IMR-90 (cell line): ENCODE data around the gene FANCD2. TPM values are rescaled to one million over a fixed set of nuclear protein-coding genes. Genes with fewer than 3 reads are reported as not detected.

ENCODE experiments used
- ATAC-seq: fragments of 200-7000 bp; cut with Tn5 transposase; 2 replicates; pipeline ENCODE4 v1.9.1; 2020; ENCODE audit warnings: low read depth, mild to moderate bottlenecking, moderate library complexity
- BruUV-seq: library from RNA; stranded (reverse); fragments of 400-500 nt; replicated peaks from 2 replicates; lab custom pipeline; 2021; lab: Mats Ljungman, UMichigan
- CTCF ChIA-PET: fragments of 300-600 bp; formaldehyde crosslinking; extraction: SDS; loops from one replicate; lab custom pipeline; 2021; ENCODE audit warnings: antibody characterized with exemption; lab: Yijun Ruan, JAX
- POLR2A ChIA-PET: fragments of 300-600 bp; sonication (Branson Sonifier 250); formaldehyde crosslinking; loops from one replicate; lab custom pipeline; 2022; ENCODE audit warnings: antibody characterized with exemption; ENCODE audit not compliant: unreplicated experiment; lab: Charles Lee
- DNase-seq: peaks from one replicate; pipeline ENCODE4 v3.0.0; 2013
- H2AFZ ChIP-seq: replicated peaks from 2 replicates; pipeline ENCODE3; 2013; ENCODE audit warnings: low read length, mild to moderate bottlenecking; ENCODE audit not compliant: poor library complexity
- H2AK5ac ChIP-seq: 2 replicates; pipeline ENCODE4 v1.6.1; 2013; ENCODE audit warnings: low read depth, low read length, inconsistent platforms
- H2AK9ac ChIP-seq: replicated peaks from 2 replicates; pipeline ENCODE3; 2013; ENCODE audit warnings: mild to moderate bottlenecking, low read depth, low read length, moderate library complexity; ENCODE audit not compliant: poor library complexity
- H2BK120ac ChIP-seq: 2 replicates; pipeline ENCODE4 v1.6.1; 2013; ENCODE audit warnings: low read depth, low read length, inconsistent platforms
- H2BK15ac ChIP-seq: 3 replicates; pipeline ENCODE4 v1.6.1; 2013; ENCODE audit warnings: low read depth, low read length, inconsistent platforms
- H2BK20ac ChIP-seq: 2 replicates; pipeline ENCODE4 v1.6.1; 2013; ENCODE audit warnings: low read depth, mild to moderate bottlenecking, inconsistent platforms, low read length, moderate library complexity
- H2BK5ac ChIP-seq: 2 replicates; pipeline ENCODE4 v1.6.1; 2013; ENCODE audit warnings: mild to moderate bottlenecking, low read depth, low read length, inconsistent platforms; ENCODE audit not compliant: poor library complexity, severe bottlenecking
- H3K14ac ChIP-seq: replicated peaks from 2 replicates; pipeline ENCODE4 v1.6.1; 2013; ENCODE audit warnings: low read depth, low read length, inconsistent platforms
- H3K18ac ChIP-seq: 2 replicates; pipeline ENCODE4 v1.6.1; 2013; ENCODE audit warnings: low read depth, low read length, control low read depth
- H3K23ac ChIP-seq: 2 replicates; pipeline ENCODE4 v1.6.1; 2013; ENCODE audit warnings: low read depth, low read length, inconsistent platforms
- H3K27ac ChIP-seq: 2 replicates; pipeline ENCODE4 v1.5.1; 2013; ENCODE audit warnings: mild to moderate bottlenecking, control low read depth, low read length; ENCODE audit not compliant: insufficient read depth
- H3K27me3 ChIP-seq: 2 replicates; pipeline ENCODE4 v1.6.1; 2013; ENCODE audit warnings: low read length; ENCODE audit not compliant: control insufficient read depth, insufficient read depth
- H3K36me3 ChIP-seq: 2 replicates; pipeline ENCODE4 v1.6.1; 2013; ENCODE audit warnings: low read length, mixed read lengths; ENCODE audit not compliant: control insufficient read depth, insufficient read depth
- H3K4ac ChIP-seq: 2 replicates; pipeline ENCODE4 v1.6.1; 2013; ENCODE audit warnings: low read depth, low read length, inconsistent platforms
- H3K4me1 ChIP-seq: 2 replicates; pipeline ENCODE4 v1.6.1; 2013; ENCODE audit warnings: low read length, mixed read lengths; ENCODE audit not compliant: control insufficient read depth, insufficient read depth
- H3K4me2 ChIP-seq: 2 replicates; pipeline ENCODE4 v1.6.1; 2013; ENCODE audit warnings: low read depth, mild to moderate bottlenecking, control low read depth, low read length, moderate library complexity
- H3K4me3 ChIP-seq: 2 replicates; pipeline ENCODE4 v1.5.1; 2013; ENCODE audit warnings: low read depth, mild to moderate bottlenecking, control low read depth, low read length, moderate library complexity; ENCODE audit not compliant: insufficient read depth
- H3K56ac ChIP-seq: 2 replicates; pipeline ENCODE4 v1.6.1; 2013; ENCODE audit warnings: low read length, inconsistent platforms; ENCODE audit not compliant: insufficient read depth; ENCODE audit errors: extremely low read depth
- H3K79me1 ChIP-seq, 2 experiments: 2 replicates each; pipeline ENCODE4 v1.6.1; 2013; ENCODE audit warnings: low read length in 2 of 2, inconsistent platforms in 1 of 2, low read depth in 1 of 2
- H3K9ac ChIP-seq: 2 replicates; pipeline ENCODE4 v1.6.1; 2013; ENCODE audit warnings: low read depth, low read length, control low read depth
- H3K9me1 ChIP-seq: 2 replicates; pipeline ENCODE4 v1.6.1; 2013; ENCODE audit warnings: low read length, inconsistent platforms; ENCODE audit not compliant: insufficient read depth
- H3K9me3 ChIP-seq: 2 replicates; pipeline ENCODE4 v1.6.1; 2013; ENCODE audit warnings: low read length; ENCODE audit not compliant: control insufficient read depth, insufficient read depth
- H4K20me1 ChIP-seq: 2 replicates; pipeline ENCODE4 v1.6.1; 2013; ENCODE audit warnings: low read length, inconsistent platforms; ENCODE audit not compliant: insufficient read depth
- H4K5ac ChIP-seq: 2 replicates; pipeline ENCODE4 v1.6.1; 2013; ENCODE audit warnings: mild to moderate bottlenecking, low read depth, low read length, control low read depth
- H4K8ac ChIP-seq, 2 experiments: 2 replicates each; pipeline ENCODE4 v1.6.1; 2013; ENCODE audit warnings: low read depth in 2 of 2, low read length in 2 of 2, control low read depth in 1 of 2, inconsistent platforms in 1 of 2
- H4K91ac ChIP-seq: 2 replicates; pipeline ENCODE4 v1.6.1; 2013; ENCODE audit warnings: low read depth, low read length, inconsistent platforms; ENCODE audit not compliant: insufficient read depth
- BHLHE40 ChIP-seq: fragments of 150-350 bp; IDR thresholded peaks from 2 replicates; pipeline ENCODE4 v1.6.1; 2016; ENCODE audit warnings: mild to moderate bottlenecking, low read depth, low read length
- CEBPB ChIP-seq: IDR thresholded peaks from 2 replicates; pipeline ENCODE4 v1.6.1; 2012; ENCODE audit warnings: low read depth, low read length, improper control_type of control experiment
- CHD1 ChIP-seq: IDR thresholded peaks from 2 replicates; pipeline ENCODE4 v1.6.1; 2012; ENCODE audit warnings: low read depth, low read length, improper control_type of control experiment
- CTCF ChIP-seq: conservative IDR thresholded peaks from 2 replicates; pipeline ENCODE4 v1.5.1; 2012; ENCODE audit warnings: mild to moderate bottlenecking, low read depth, low read length, improper control_type of control experiment
- ELK1 ChIP-seq: fragments of 150-350 bp; IDR thresholded peaks from 2 replicates; pipeline ENCODE4 v1.6.1; 2016; ENCODE audit warnings: low read depth, mild to moderate bottlenecking, low read length, moderate library complexity, borderline replicate concordance
- FOS ChIP-seq: fragments of 150-350 bp; IDR thresholded peaks from 2 replicates; pipeline ENCODE4 v1.6.1; 2016; ENCODE audit warnings: low read depth, low read length
- MAFK ChIP-seq: IDR thresholded peaks from 2 replicates; pipeline ENCODE4 v1.6.1; 2012; ENCODE audit warnings: low read depth, low read length, improper control_type of control experiment
- MAZ ChIP-seq: IDR thresholded peaks from 2 replicates; pipeline ENCODE4 v1.6.1; 2012; ENCODE audit warnings: low read depth, mild to moderate bottlenecking, low read length, improper control_type of control experiment, moderate library complexity, borderline replicate concordance
- MXI1 ChIP-seq: IDR thresholded peaks from 2 replicates; pipeline ENCODE4 v1.6.1; 2012; ENCODE audit warnings: low read depth, mild to moderate bottlenecking, low read length, moderate library complexity, borderline replicate concordance
- NFE2L2 ChIP-seq: fragments of 150-350 bp; IDR thresholded peaks from 2 replicates; pipeline ENCODE4 v1.6.1; 2016; ENCODE audit warnings: low read depth, mild to moderate bottlenecking, low read length
- POLR2A ChIP-seq: IDR thresholded peaks from 2 replicates; pipeline ENCODE4 v1.6.1; 2012; ENCODE audit warnings: mild to moderate bottlenecking, low read depth, low read length
- RAD21 ChIP-seq: IDR thresholded peaks from 2 replicates; pipeline ENCODE4 v1.6.1; 2012; ENCODE audit warnings: low read length, improper control_type of control experiment
- RCOR1 ChIP-seq: IDR thresholded peaks from 2 replicates; pipeline ENCODE4 v1.6.1; 2012; ENCODE audit warnings: mild to moderate bottlenecking, low read length, improper control_type of control experiment; ENCODE audit not compliant: insufficient replicate concordance
- RFX5 ChIP-seq: IDR thresholded peaks from 2 replicates; pipeline ENCODE4 v1.8.0; 2012; ENCODE audit warnings: low read depth, mild to moderate bottlenecking, low read length, moderate library complexity
- SMC3 ChIP-seq: fragments of 150-350 bp; IDR thresholded peaks from 2 replicates; pipeline ENCODE4 v1.6.1; 2016; ENCODE audit warnings: low read depth, mild to moderate bottlenecking, antibody characterized with exemption, low read length, moderate library complexity
- USF2 ChIP-seq: fragments of 150-350 bp; IDR thresholded peaks from 2 replicates; pipeline ENCODE4 v1.6.1; 2017; ENCODE audit warnings: mild to moderate bottlenecking, antibody characterized with exemption, low read length, low read depth
- WGBS, 2 experiments: methylation state at CpG; one replicate each; pipeline versions ENCODE4 v1.1.5 to v1.1.7; 2013; ENCODE audit warnings: missing lambda C conversion rate in 2 of 2; ENCODE audit not compliant: insufficient read length in 1 of 2; ENCODE audit errors: extremely low coverage in 2 of 2; 5-methylcytosine and 5-hydroxymethylcytosine counted together
- dilution Hi-C: fragments of 300-500 bp; cut with HindIII; formaldehyde crosslinking; loops from one replicate; pipeline ENCODE4 v1.14.3; 2018; ENCODE audit warnings: low sequenced_read_pairs; ENCODE audit not compliant: unreplicated experiment
- in situ Hi-C: fragments of 300-500 bp; cut with MboI; formaldehyde crosslinking; loops from 3 replicates; pipeline ENCODE4 v1.14.3; 2019; ENCODE audit warnings: low sequenced_read_pairs, inconsistent platforms, mixed read lengths
- intact Hi-C: fragments of 100-400 bp; cut with micrococcal nuclease; formaldehyde crosslinking; loops from 2 replicates; pipeline ENCODE4 v1.10.0; 2022
- polyA plus RNA-seq, 3 experiments: library from polyadenylated mRNA; depleted of rRNA; stranded (reverse); fragments of >200 nt; gene quantifications; 2 replicates each; pipeline ENCODE4 v1.2.3, GENCODE V29; 2012; ENCODE audit warnings: low replicate concordance in 1 of 3
- total RNA-seq: library from RNA; depleted of rRNA; stranded (reverse); fragments of >200 nt; gene quantifications from 2 replicates; pipeline ENCODE4 v1.2.3, GENCODE V29; 2012

Gene FANCD2
- total and polyA plus RNA-seq, 2 of the 4 experiments (the other 2 are of a cell fraction) = 8.9 to 19.7 TPM

GRCh38 chr3:10122724-10123123 lies 96.5 kb downstream of the FANCD2 start:
- H3K79me1 ChIP-seq = peaks cover 35 to 57% of the 10 kb centered on the region in 2 experiments
- no peak overlapping the region for H3K4me2 ChIP-seq
- H4K8ac ChIP-seq = no peak overlapping the region
- H4K5ac ChIP-seq = no peak overlapping the region
- no peak overlapping the region for H3K23ac ChIP-seq
- H3K4me1 ChIP-seq = no peaks in the 10 kb centered on the region
- no peaks in the 10 kb centered on the region for H3K9me3 ChIP-seq
- H3K4me3 ChIP-seq = no peak overlapping the region
- dilution Hi-C loops (no loop called here), in situ Hi-C loops (no loop called here), intact Hi-C loops (no loop called here)
- H2BK15ac ChIP-seq = no peak overlapping the region
- peaks cover 10% of the 10 kb centered on the region for H3K9me1 ChIP-seq
- H4K20me1 ChIP-seq = peaks cover 45% of the 10 kb centered on the region
- ATAC-seq (no peak), DNase-seq (no peak)
- no peak overlapping the region for H4K91ac ChIP-seq
- no peak overlapping the region for H3K27ac ChIP-seq
- CTCF ChIA-PET = no interaction called here
- no peak overlapping the region for H3K9ac ChIP-seq
- no peak overlapping the region for H3K4ac ChIP-seq
- no peak overlapping the region for H2AFZ ChIP-seq
- no peak overlapping the region for H3K18ac ChIP-seq
- POLR2A ChIA-PET = no interaction called here
- H3K27me3 ChIP-seq = no peaks in the 10 kb centered on the region
- H2BK5ac ChIP-seq = no peak overlapping the region
- no peak for TF ChIP-seq NFE2L2
- no peak for TF ChIP-seq CTCF
- TF ChIP-seq RFX5 = no peak
- no peak for TF ChIP-seq FOS
- TF ChIP-seq MAZ = no peak
- TF ChIP-seq CHD1 = no peak
- no peak for TF ChIP-seq BHLHE40
- no peak for TF ChIP-seq SMC3
- no peak for TF ChIP-seq CEBPB
- TF ChIP-seq RAD21 = no peak
- no peak for TF ChIP-seq USF2
- no peak for TF ChIP-seq RCOR1
- no peak for TF ChIP-seq ELK1
- TF ChIP-seq MXI1 = no peak
- TF ChIP-seq POLR2A = no peak
- no peak for TF ChIP-seq MAFK
- peaks cover 25% of the 10 kb centered on the region for H3K36me3 ChIP-seq
- H2BK20ac ChIP-seq = no peak overlapping the region
- WGBS, 2 experiments = 100% methylated on average over 2 of the region's 4 CpGs; no CpG with 5 or more reads in 1 of the 2 experiments
- no TSS peak for BruUV-seq
- no peak overlapping the region for H2AK5ac ChIP-seq
- no peak overlapping the region for H2BK120ac ChIP-seq
- no peak overlapping the region for H2AK9ac ChIP-seq
- no peak overlapping the region for H3K14ac ChIP-seq
- no peak overlapping the region for H3K56ac ChIP-seq
